ENCODE measurements around the gene TRAK1. TPM values are rescaled to one million over a fixed set of nuclear protein-coding genes. Genes with fewer than 3 reads are reported as not detected.

The TRAK1 gene
- total and polyA plus RNA-seq, 2 of the 4 experiments (the other 2 are of a cell fraction): 25.6 to 28.1 TPM

GRCh38 chr3:42177801-42178150 is 86.6 kb downstream of the TRAK1 start:
- TF ChIP-seq USF2 (IDR thresholded peaks at IDR 0.05; ENCODE audit: low read depth, low read length): no peak
- TF ChIP-seq CHD1 (IDR thresholded peaks at IDR 0.05; ENCODE audit: low read depth, low read length): no peak
- TF ChIP-seq FOS (IDR thresholded peaks at IDR 0.05; ENCODE audit: low read depth, low read length): no peak
- TF ChIP-seq RFX5 (IDR thresholded peaks at IDR 0.05; ENCODE audit: low read depth, low read length): no peak
- TF ChIP-seq SMC3 (IDR thresholded peaks at IDR 0.05; ENCODE audit: low read depth, low read length): no peak
- TF ChIP-seq BHLHE40 (IDR thresholded peaks at IDR 0.05; ENCODE audit: low read depth, low read length): no peak
- TF ChIP-seq CTCF (conservative IDR thresholded peaks at IDR 0.05; ENCODE audit: low read depth, low read length): no peak
- TF ChIP-seq RCOR1 (IDR thresholded peaks at IDR 0.05; ENCODE audit: insufficient replicate concordance, low read length): no peak
- no peak for TF ChIP-seq NFE2L2 (IDR thresholded peaks at IDR 0.05; ENCODE audit: low read depth, low read length)
- no peak for TF ChIP-seq MAZ (IDR thresholded peaks at IDR 0.05; ENCODE audit: borderline replicate concordance, low read depth, low read length)
- TF ChIP-seq ELK1 (IDR thresholded peaks at IDR 0.05; ENCODE audit: borderline replicate concordance, low read depth, low read length): no peak
- TF ChIP-seq MXI1 (IDR thresholded peaks at IDR 0.05; ENCODE audit: borderline replicate concordance, low read depth, low read length): no peak
- TF ChIP-seq MAFK (IDR thresholded peaks at IDR 0.05; ENCODE audit: low read depth, low read length): no peak
- no peak for TF ChIP-seq POLR2A (IDR thresholded peaks at IDR 0.05; ENCODE audit: low read depth, low read length)
- no peak for TF ChIP-seq RAD21 (IDR thresholded peaks at IDR 0.05; ENCODE audit: low read length)
- no peak for TF ChIP-seq CEBPB (IDR thresholded peaks at IDR 0.05; ENCODE audit: low read depth, low read length)
- peaks cover 14% of the 10 kb centered on the region for H3K9me1 ChIP-seq (ENCODE audit: insufficient read depth, low read length)
- no peak overlapping the region for H2BK20ac ChIP-seq (ENCODE audit: low read depth, low read length)
- H2BK120ac ChIP-seq (ENCODE audit: low read depth, low read length): no peak overlapping the region
- dilution Hi-C loops (cut with HindIII; ENCODE audit: low sequenced_read_pairs, unreplicated experiment) (no loop called here), intact Hi-C loops (cut with micrococcal nuclease) (no loop called here), in situ Hi-C loops (cut with MboI; ENCODE audit: low sequenced_read_pairs) (no loop called here)
- DNase-seq (no peak), ATAC-seq (ENCODE audit: low read depth) (no peak)
- H3K4me2 ChIP-seq (ENCODE audit: low read depth, low read length): no peak overlapping the region
- no peak overlapping the region for H3K27ac ChIP-seq (ENCODE audit: insufficient read depth, low read length)
- H3K9ac ChIP-seq (ENCODE audit: low read depth, low read length): no peak overlapping the region
- no peak overlapping the region for H3K23ac ChIP-seq (ENCODE audit: low read depth, low read length)
- no peak overlapping the region for H2BK5ac ChIP-seq (ENCODE audit: low read depth, low read length, poor library complexity, severe bottlenecking)
- H2AK9ac ChIP-seq (replicated peaks; ENCODE audit: low read depth, low read length, poor library complexity): no peak overlapping the region
- peaks cover 9% of the 10 kb centered on the region for H4K20me1 ChIP-seq (ENCODE audit: insufficient read depth, low read length)
- no peak overlapping the region for H3K56ac ChIP-seq (ENCODE audit: extremely low read depth, insufficient read depth, low read length)
- H4K91ac ChIP-seq (ENCODE audit: insufficient read depth, low read depth, low read length): no peak overlapping the region
- H4K5ac ChIP-seq (ENCODE audit: low read depth, low read length): no peak overlapping the region
- 0 out of 2 replicates have a peak, but pooled peaks cover 1% of the 10 kb centered on the region for H3K36me3 ChIP-seq (ENCODE audit: control insufficient read depth, insufficient read depth, low read length)
- no peak overlapping the region for H3K4ac ChIP-seq (ENCODE audit: low read depth, low read length)
- no peak overlapping the region for H3K4me3 ChIP-seq (ENCODE audit: insufficient read depth, low read depth, low read length)
- WGBS, 2 experiments (ENCODE audit: extremely low coverage in 2 of 2, insufficient read length in 1 of 2): 98% methylated on average over 8 of the region's 9 CpGs; no CpG with 5 or more reads in 1 of the 2 experiments
- no peak overlapping the region for H4K8ac ChIP-seq (ENCODE audit: low read depth in 2 of 2, low read length in 2 of 2)
- peaks cover 4 to 46% of the 10 kb centered on the region in 2 experiments; a peak in 3 of 4 replicates for H3K79me1 ChIP-seq (ENCODE audit: low read depth in 1 of 2, low read length in 2 of 2)
- peaks cover 4% of the 10 kb centered on the region for H3K4me1 ChIP-seq (ENCODE audit: control insufficient read depth, insufficient read depth, low read length)
- H2AK5ac ChIP-seq (ENCODE audit: low read depth, low read length): no peak overlapping the region
- ChIA-PET POLR2A (ENCODE audit: unreplicated experiment) (no interaction called here), CTCF (interaction anchor here (1.4 kb wide), 1 partner anchor 14 kb away, joined by 5 read pairs; no protein-coding TSS in a partner anchor)
- no peak overlapping the region for H2BK15ac ChIP-seq (ENCODE audit: low read depth, low read length)
- H3K9me3 ChIP-seq (ENCODE audit: control insufficient read depth, insufficient read depth, low read length): no peaks in the 10 kb centered on the region
- H2AFZ ChIP-seq (replicated peaks; ENCODE audit: low read length, poor library complexity): no peak overlapping the region
- no peaks in the 10 kb centered on the region for H3K27me3 ChIP-seq (ENCODE audit: control insufficient read depth, insufficient read depth, low read length)
- H3K14ac ChIP-seq (replicated peaks; ENCODE audit: low read depth, low read length): no peak overlapping the region
- H3K18ac ChIP-seq (ENCODE audit: low read depth, low read length): no peak overlapping the region
- BruUV-seq (replicated peaks): no TSS peak
